A673 (cell line): ENCODE measurements around the gene MAP3K19. TPM values are rescaled to one million over a fixed set of nuclear protein-coding genes. Genes with fewer than 3 reads are reported as not detected.

Experiments used
- BruUV-seq: library from RNA; stranded (reverse); fragments of 400-500 nt; replicated peaks from 2 replicates; lab custom pipeline; 2021; lab: Mats Ljungman, UMichigan
- CTCF ChIA-PET: fragments of 300-600 bp; sonication (Branson Sonifier 250); formaldehyde crosslinking; loops from one replicate; lab custom pipeline; 2022; ENCODE audit warnings: antibody characterized with exemption; lab: Charles Lee
- POLR2A ChIA-PET: fragments of 300-600 bp; sonication (Branson Sonifier 250); formaldehyde crosslinking; loops from one replicate; lab custom pipeline; 2022; ENCODE audit warnings: antibody characterized with exemption; ENCODE audit not compliant: low non-redundant PET; lab: Charles Lee
- DNase-seq: peaks from one replicate; pipeline ENCODE4 v3.0.0-alpha.2; 2015; ENCODE audit warnings: low spot score
- H3K27ac ChIP-seq: fragments of 200-600 bp; sonication (generic); 2 replicates; pipeline ENCODE4 v1.5.1; 2016; ENCODE audit warnings: mixed run types, low read depth, mild to moderate bottlenecking, mixed read lengths, antibody characterized with exemption, low read length; ENCODE audit not compliant: poor library complexity, severe bottlenecking
- H3K27me3 ChIP-seq: fragments of 200-600 bp; sonication (generic); replicated peaks from 2 replicates; pipeline ENCODE4 v1.6.1; 2017; ENCODE audit warnings: mixed run types, low read depth, mild to moderate bottlenecking, mixed read lengths, antibody characterized with exemption, low read length; ENCODE audit not compliant: insufficient read depth, poor library complexity
- H3K36me3 ChIP-seq: fragments of 200-600 bp; sonication (generic); 2 replicates; pipeline ENCODE4 v1.6.1; 2016; ENCODE audit warnings: mixed run types, mild to moderate bottlenecking, mixed read lengths, antibody characterized with exemption, low read length; ENCODE audit not compliant: insufficient read depth, poor library complexity, severe bottlenecking
- H3K4me1 ChIP-seq: fragments of 200-600 bp; sonication (generic); 2 replicates; pipeline ENCODE4 v1.6.1; 2017; ENCODE audit warnings: mixed run types, mild to moderate bottlenecking, mixed read lengths, antibody characterized with exemption, low read length; ENCODE audit not compliant: insufficient read depth, poor library complexity, severe bottlenecking
- H3K4me3 ChIP-seq: fragments of 200-600 bp; sonication (generic); 2 replicates; pipeline ENCODE4 v1.5.1; 2016; ENCODE audit warnings: low read depth, mixed run types, mild to moderate bottlenecking, mixed read lengths, low read length; ENCODE audit not compliant: poor library complexity, severe bottlenecking
- H3K9me3 ChIP-seq: fragments of 200-600 bp; sonication (generic); 2 replicates; pipeline ENCODE4 v1.6.1; 2016; ENCODE audit warnings: mixed run types, low read depth, mild to moderate bottlenecking, mixed read lengths, antibody characterized with exemption, low read length; ENCODE audit not compliant: poor library complexity, severe bottlenecking
- CTCF ChIP-seq: fragments of 300-800, 200-600 bp; sonication (generic); conservative IDR thresholded peaks from 2 replicates; pipeline ENCODE4 v1.5.1; 2017; ENCODE audit warnings: low read depth, mild to moderate bottlenecking, antibody characterized with exemption, low read length, moderate library complexity, mixed read lengths
- EZH2 ChIP-seq: fragments of 200-600 bp; sonication (generic); IDR thresholded peaks from 2 replicates; pipeline ENCODE4 v1.6.1; 2017; ENCODE audit warnings: borderline replicate concordance, low read depth, mild to moderate bottlenecking, mixed read lengths, antibody characterized with exemption, low read length; ENCODE audit not compliant: poor library complexity, severe bottlenecking
- intact Hi-C: fragments of 100-400 bp; cut with micrococcal nuclease; formaldehyde crosslinking; loops from one replicate; pipeline ENCODE4 v1.10.0; 2022; ENCODE audit not compliant: unreplicated experiment
- total RNA-seq: library from RNA; stranded (reverse); gene quantifications from 2 replicates; pipeline ENCODE4 v1.2.3, GENCODE V29; 2021

The MAP3K19 gene
- total RNA-seq, 1 experiment from 2014 or later = not detected

GRCh38 chr2:135094508-135094907 is 47.3 kb upstream of the MAP3K19 start:
- DNase-seq = no peak
- H3K27ac ChIP-seq = no peak overlapping the region
- intact Hi-C loops = no loop called here
- no peaks in the 10 kb centered on the region for H3K4me1 ChIP-seq
- TF ChIP-seq CTCF (no peak), EZH2 (no peak)
- no peaks in the 10 kb centered on the region for H3K27me3 ChIP-seq
- no TSS peak for BruUV-seq
- no peaks in the 10 kb centered on the region for H3K9me3 ChIP-seq
- ChIA-PET POLR2A (no interaction called here), CTCF (no interaction called here)
- no peak overlapping the region for H3K4me3 ChIP-seq
- H3K36me3 ChIP-seq = peaks cover 5% of the 10 kb centered on the region

GRCh38 chr2:135093670-135094330 is 46.6 kb upstream of the MAP3K19 start:
- Histone ChIP-seq H3K27me3 (no peaks in the 10 kb centered on the region), H3K4me3 (no peak overlapping the region), H3K27ac (no peak overlapping the region), H3K9me3 (no peaks in the 10 kb centered on the region), H3K4me1 (no peaks in the 10 kb centered on the region), H3K36me3 (peaks cover 5% of the 10 kb centered on the region)
- no TSS peak for BruUV-seq
- no peak for DNase-seq
- CTCF ChIA-PET = no interaction called here
- POLR2A ChIA-PET = no interaction called here
- intact Hi-C loops = no loop called here
- TF ChIP-seq CTCF (no peak), EZH2 (no peak)

GRCh38 chr2:135093193-135093592 is 45.9 kb upstream of the MAP3K19 start:
- peaks cover 5% of the 10 kb centered on the region for H3K36me3 ChIP-seq
- ChIA-PET CTCF (no interaction called here), POLR2A (no interaction called here)
- no peak for TF ChIP-seq CTCF
- TF ChIP-seq EZH2 = no peak
- DNase-seq = no peak
- no peaks in the 10 kb centered on the region for H3K9me3 ChIP-seq
- H3K4me1 ChIP-seq = no peaks in the 10 kb centered on the region
- no peak overlapping the region for H3K4me3 ChIP-seq
- no TSS peak for BruUV-seq
- intact Hi-C loops = no loop called here
- H3K27ac ChIP-seq = no peak overlapping the region
- H3K27me3 ChIP-seq = no peaks in the 10 kb centered on the region
